Chondrocyte (in vitro differentiated cells): Measurements from ENCODE around the gene SERINC3. TPM values are rescaled to one million over a fixed set of nuclear protein-coding genes. Genes with fewer than 3 reads are reported as not detected.

Experiments
- total RNA-seq: library from RNA; stranded (reverse); gene quantifications from 3 replicates; pipeline ENCODE4 v1.2.1, GENCODE V29; 2021

Gene SERINC3
- total RNA-seq, 1 donor from 2014 or later: 121 TPM

Other genes starting within 250 kb of the SERINC3 start
- 9.1 to 10.6 TPM (median 10.0 TPM) in 3 replicates for gene FITM2, start 210.9 kb downstream of the SERINC3 start, total RNA-seq
- gene R3HDML, start 185.0 kb downstream of the SERINC3 start, total RNA-seq: 0.50 to 0.99 TPM (median 0.51 TPM) in 3 replicates
- not detected in 3 replicates for gene HNF4A, start 166.4 kb downstream of the SERINC3 start, total RNA-seq
- gene TTPAL, start 46.2 kb downstream of the SERINC3 start, total RNA-seq: 16.5 to 18.4 TPM (median 17.1 TPM) in 3 replicates
- 20.3 to 29.3 TPM (median 26.1 TPM) in 3 replicates for gene PKIG, start 60.5 kb upstream of the SERINC3 start, total RNA-seq
- gene ADA, start 129.6 kb upstream of the SERINC3 start, total RNA-seq: 10.6 to 12.1 TPM (median 11.4 TPM) in 3 replicates
- 1.6 to 1.7 TPM (median 1.7 TPM) in 3 replicates for gene CCN5, start 193.3 kb upstream of the SERINC3 start, total RNA-seq
- 0.59 to 1.6 TPM (median 0.77 TPM) in 3 replicates for gene KCNK15, start 223.8 kb upstream of the SERINC3 start, total RNA-seq